ENCODE results near the gene DPP10.

The DPP10 gene

DNA sequence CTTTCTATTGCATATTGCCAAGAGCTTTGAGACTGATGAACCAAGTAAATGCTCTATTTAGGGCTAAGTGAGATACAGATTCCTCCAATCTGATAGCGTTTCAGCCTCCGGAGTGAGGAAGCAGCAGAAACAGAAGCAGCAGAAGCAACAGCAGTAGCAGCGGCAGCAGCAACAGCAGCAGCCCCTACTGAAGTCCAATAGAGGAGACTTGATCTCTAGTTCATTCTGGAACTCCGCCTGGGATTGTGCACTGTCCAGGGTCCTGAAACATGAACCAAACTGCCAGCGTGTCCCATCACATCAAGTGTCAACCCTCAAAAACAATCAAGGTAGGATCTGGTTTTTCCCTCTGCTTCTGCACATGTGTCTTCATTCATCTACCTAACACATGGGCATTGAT is at the start of gene DPP10:
TSS of gene DPP10 (plus strand) at position 132 of the 400 bp plus-strand sequence.
- ChIA-PET POLR2A (no interaction called here), CTCF (no interaction called here)
- TF ChIP-seq WT1 (tag by site-specific recombination; IDR thresholded peaks at IDR 0.05), result no peak
- TF ChIP-seq, protein P1, sequence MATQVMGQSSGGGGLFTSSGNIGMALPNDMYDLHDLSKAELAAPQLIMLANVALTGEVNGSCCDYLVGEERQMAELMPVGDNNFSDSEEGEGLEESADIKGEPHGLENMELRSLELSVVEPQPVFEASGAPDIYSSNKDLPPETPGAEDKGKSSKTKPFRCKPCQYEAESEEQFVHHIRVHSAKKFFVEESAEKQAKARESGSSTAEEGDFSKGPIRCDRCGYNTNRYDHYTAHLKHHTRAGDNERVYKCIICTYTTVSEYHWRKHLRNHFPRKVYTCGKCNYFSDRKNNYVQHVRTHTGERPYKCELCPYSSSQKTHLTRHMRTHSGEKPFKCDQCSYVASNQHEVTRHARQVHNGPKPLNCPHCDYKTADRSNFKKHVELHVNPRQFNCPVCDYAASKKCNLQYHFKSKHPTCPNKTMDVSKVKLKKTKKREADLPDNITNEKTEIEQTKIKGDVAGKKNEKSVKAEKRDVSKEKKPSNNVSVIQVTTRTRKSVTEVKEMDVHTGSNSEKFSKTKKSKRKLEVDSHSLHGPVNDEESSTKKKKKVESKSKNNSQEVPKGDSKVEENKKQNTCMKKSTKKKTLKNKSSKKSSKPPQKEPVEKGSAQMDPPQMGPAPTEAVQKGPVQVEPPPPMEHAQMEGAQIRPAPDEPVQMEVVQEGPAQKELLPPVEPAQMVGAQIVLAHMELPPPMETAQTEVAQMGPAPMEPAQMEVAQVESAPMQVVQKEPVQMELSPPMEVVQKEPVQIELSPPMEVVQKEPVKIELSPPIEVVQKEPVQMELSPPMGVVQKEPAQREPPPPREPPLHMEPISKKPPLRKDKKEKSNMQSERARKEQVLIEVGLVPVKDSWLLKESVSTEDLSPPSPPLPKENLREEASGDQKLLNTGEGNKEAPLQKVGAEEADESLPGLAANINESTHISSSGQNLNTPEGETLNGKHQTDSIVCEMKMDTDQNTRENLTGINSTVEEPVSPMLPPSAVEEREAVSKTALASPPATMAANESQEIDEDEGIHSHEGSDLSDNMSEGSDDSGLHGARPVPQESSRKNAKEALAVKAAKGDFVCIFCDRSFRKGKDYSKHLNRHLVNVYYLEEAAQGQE (tag by site-specific recombination; IDR thresholded peaks at IDR 0.05), result peak; percentile 91
- H3K4me3 ChIP-seq (ENCODE audit: low read depth, low read length), result no peak within 1 kb of the TSS
- no peaks in the 10 kb centered on the region for H3K36me3 ChIP-seq (ENCODE audit: control insufficient read depth in 2 of 2, insufficient read depth in 1 of 2, low read length in 2 of 2)
- H3K27ac ChIP-seq (ENCODE audit: extremely low read depth, low read depth, low read length), result no peak within 1 kb of the TSS
- H3K4me1 ChIP-seq (ENCODE audit: control insufficient read depth, insufficient read depth, low read length), result no peaks in the 10 kb centered on the region
- H3K9me3 ChIP-seq (ENCODE audit: control insufficient read depth, insufficient read depth, low read depth, low read length), result no peaks in the 10 kb centered on the region

DNA sequence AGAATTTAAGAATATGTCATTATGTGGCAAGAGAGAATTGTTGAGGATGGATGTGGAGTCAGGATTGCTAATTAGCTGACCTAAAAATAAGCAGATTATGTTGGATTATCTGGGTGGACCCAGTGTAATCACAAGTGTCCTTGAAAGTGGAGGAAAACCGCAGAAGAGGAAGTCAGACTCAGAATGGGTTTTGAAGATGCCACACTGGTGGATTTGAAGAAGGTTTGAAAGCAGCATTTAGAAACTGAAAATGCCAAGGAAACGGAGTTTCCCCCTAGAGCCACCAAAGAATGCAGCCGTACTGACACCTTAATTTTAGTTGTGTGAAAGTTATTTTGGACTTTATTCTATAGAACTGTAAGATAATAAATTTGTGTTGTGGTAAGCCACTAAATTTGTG is 41.6 kb upstream of the DPP10 start:
- H3K36me3 ChIP-seq (ENCODE audit: control insufficient read depth in 2 of 2, insufficient read depth in 1 of 2, low read length in 2 of 2), result no peaks in the 10 kb centered on the region
- CTCF ChIA-PET, result no interaction called here
- POLR2A ChIA-PET, result no interaction called here
- H3K4me1 ChIP-seq (ENCODE audit: control insufficient read depth, insufficient read depth, low read length), result no peaks in the 10 kb centered on the region
- no peak overlapping the region for H3K4me3 ChIP-seq (ENCODE audit: low read depth, low read length)
- no peaks in the 10 kb centered on the region for H3K9me3 ChIP-seq (ENCODE audit: control insufficient read depth, insufficient read depth, low read depth, low read length)
- TF ChIP-seq ZNF302 (tag by site-specific recombination; IDR thresholded peaks at IDR 0.05; ENCODE audit: low read depth) (no peak), ZNF157 (tag by site-specific recombination; IDR thresholded peaks at IDR 0.05) (no peak)
- no peak overlapping the region for H3K27ac ChIP-seq (ENCODE audit: extremely low read depth, low read depth, low read length)

DNA sequence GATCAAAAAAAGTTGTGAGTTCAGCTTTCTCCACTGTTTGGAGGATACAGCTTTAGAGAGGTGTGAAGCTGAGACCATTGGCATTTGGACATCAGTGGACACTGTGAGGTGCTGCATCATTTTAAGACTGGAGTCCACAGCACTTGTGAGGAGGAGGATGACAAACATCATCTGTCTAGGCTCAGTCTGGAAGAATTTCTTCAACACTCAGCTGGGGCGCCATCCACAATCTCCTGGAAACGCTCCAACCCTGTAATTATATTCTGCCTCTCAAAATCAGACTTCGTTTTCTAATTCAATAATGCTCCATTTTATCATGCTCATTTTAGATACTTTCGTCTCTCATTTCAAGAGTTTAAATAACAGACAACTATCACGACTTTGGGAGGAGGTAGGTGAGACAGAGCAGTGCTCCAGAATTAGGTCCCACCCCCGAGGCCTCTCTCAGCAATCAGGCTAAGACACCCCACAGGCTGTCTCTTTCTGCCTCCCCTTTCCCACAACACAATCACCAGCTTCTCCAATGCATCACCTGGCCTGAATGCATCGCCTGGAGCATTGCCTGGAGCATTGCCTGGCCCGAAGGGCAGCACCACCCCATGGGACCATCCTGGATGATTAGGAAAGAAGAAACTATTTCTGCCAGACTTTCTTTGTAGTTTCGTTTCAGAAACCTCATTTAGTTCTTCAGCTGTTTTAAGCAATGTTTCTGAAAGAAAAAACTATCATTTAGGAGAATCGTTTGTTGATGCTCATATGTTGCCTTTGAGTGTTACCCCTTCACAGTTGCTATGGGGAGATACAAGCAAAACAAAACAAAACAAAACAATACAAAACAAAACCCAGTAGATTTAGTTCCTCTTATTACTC is 37.0 kb upstream of the DPP10 start:
- Histone ChIP-seq H3K27ac (ENCODE audit: extremely low read depth, low read depth, low read length) (no peak overlapping the region), H3K9me3 (ENCODE audit: control insufficient read depth, insufficient read depth, low read depth, low read length) (no peaks in the 10 kb centered on the region), H3K4me1 (ENCODE audit: control insufficient read depth, insufficient read depth, low read length) (no peaks in the 10 kb centered on the region), H3K4me3 (ENCODE audit: low read depth, low read length) (no peak overlapping the region), H3K36me3 (ENCODE audit: control insufficient read depth in 2 of 2, insufficient read depth in 1 of 2, low read length in 2 of 2) (no peaks in the 10 kb centered on the region)
- TF ChIP-seq, protein P2, sequence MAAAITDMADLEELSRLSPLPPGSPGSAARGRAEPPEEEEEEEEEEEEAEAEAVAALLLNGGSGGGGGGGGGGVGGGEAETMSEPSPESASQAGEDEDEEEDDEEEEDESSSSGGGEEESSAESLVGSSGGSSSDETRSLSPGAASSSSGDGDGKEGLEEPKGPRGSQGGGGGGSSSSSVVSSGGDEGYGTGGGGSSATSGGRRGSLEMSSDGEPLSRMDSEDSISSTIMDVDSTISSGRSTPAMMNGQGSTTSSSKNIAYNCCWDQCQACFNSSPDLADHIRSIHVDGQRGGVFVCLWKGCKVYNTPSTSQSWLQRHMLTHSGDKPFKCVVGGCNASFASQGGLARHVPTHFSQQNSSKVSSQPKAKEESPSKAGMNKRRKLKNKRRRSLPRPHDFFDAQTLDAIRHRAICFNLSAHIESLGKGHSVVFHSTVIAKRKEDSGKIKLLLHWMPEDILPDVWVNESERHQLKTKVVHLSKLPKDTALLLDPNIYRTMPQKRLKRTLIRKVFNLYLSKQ (tag by site-specific recombination; IDR thresholded peaks at IDR 0.05; ENCODE audit: borderline replicate concordance), result no peak
- TF ChIP-seq ZNF114 (tag by site-specific recombination; IDR thresholded peaks at IDR 0.05) (no peak), ZNF248 (tag by site-specific recombination; IDR thresholded peaks at IDR 0.05) (no peak), ZNF548 (tag by site-specific recombination; IDR thresholded peaks at IDR 0.05) (no peak), ZNF394 (tag by site-specific recombination; IDR thresholded peaks at IDR 0.05; ENCODE audit: borderline replicate concordance) (no peak), ZSCAN30 (tag by site-specific recombination; IDR thresholded peaks at IDR 0.05) (no peak), ZNF560 (tag by site-specific recombination; IDR thresholded peaks at IDR 0.05; ENCODE audit: borderline replicate concordance) (no peak), ZNF670 (tag by site-specific recombination; IDR thresholded peaks at IDR 0.05; ENCODE audit: low read depth) (no peak), ZNF561 (tag by site-specific recombination; IDR thresholded peaks at IDR 0.05; ENCODE audit: borderline replicate concordance) (no peak)
- TF ChIP-seq, protein P3, sequence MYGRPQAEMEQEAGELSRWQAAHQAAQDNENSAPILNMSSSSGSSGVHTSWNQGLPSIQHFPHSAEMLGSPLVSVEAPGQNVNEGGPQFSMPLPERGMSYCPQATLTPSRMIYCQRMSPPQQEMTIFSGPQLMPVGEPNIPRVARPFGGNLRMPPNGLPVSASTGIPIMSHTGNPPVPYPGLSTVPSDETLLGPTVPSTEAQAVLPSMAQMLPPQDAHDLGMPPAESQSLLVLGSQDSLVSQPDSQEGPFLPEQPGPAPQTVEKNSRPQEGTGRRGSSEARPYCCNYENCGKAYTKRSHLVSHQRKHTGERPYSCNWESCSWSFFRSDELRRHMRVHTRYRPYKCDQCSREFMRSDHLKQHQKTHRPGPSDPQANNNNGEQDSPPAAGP (tag by site-specific recombination; IDR thresholded peaks at IDR 0.05), result no peak
- ChIA-PET CTCF (no interaction called here), POLR2A (no interaction called here)
